ENCODE results near the gene SSX5.
A peak's percentile ranks its signal among the peaks of the same experiment; 100 is the strongest.
"Not testable (repeated sequence)": the region's sequence is repeated elsewhere in the genome, so short reads cannot be mapped to it uniquely, and the experiment has no call there.

SSX5 gene

GRCh38 chrX:48196745-48197201, at the start of gene SSX5:
Gene SSX5 (minus strand): TSS chrX:48196795. CDS start chrX:48195358, 1,437 bp downstream.
- Mint-ChIP-seq H3K27ac (no peak within 1 kb of the TSS), H3K4me1 (no peaks in the 10 kb centered on the region), H3K9me3 (no peaks in the 10 kb centered on the region), H3K27me3 (no peaks in the 10 kb centered on the region), H3K36me3 (no peaks in the 10 kb centered on the region), H3K4me3 (no peak within 1 kb of the TSS)
- DNase-seq (no peak), ATAC-seq (replicated peaks) (no peak)

- not testable (repeated sequence) for H3K27me3 Mint-ChIP-seq; H3K4me1 Mint-ChIP-seq; H3K9me3 Mint-ChIP-seq; ATAC-seq (replicated peaks); DNase-seq; H3K36me3 Mint-ChIP-seq; H3K27ac Mint-ChIP-seq; H3K4me3 Mint-ChIP-seq
Measured at GRCh38 chrX:48224196-48224595, 27.6 kb upstream of the SSX5 start.

GRCh38 chrX:48214341-48214740, 17.7 kb upstream of the SSX5 start:
- H3K4me1 Mint-ChIP-seq; H3K27ac Mint-ChIP-seq; H3K36me3 Mint-ChIP-seq; H3K9me3 Mint-ChIP-seq; DNase-seq; H3K4me3 Mint-ChIP-seq; H3K27me3 Mint-ChIP-seq; ATAC-seq (replicated peaks): not testable (repeated sequence)

- H3K4me3 Mint-ChIP-seq; DNase-seq; H3K27ac Mint-ChIP-seq; H3K4me1 Mint-ChIP-seq; ATAC-seq (replicated peaks); H3K36me3 Mint-ChIP-seq; H3K9me3 Mint-ChIP-seq; H3K27me3 Mint-ChIP-seq: not testable (repeated sequence)
Measured at GRCh38 chrX:48190024-48190423, 6.6 kb downstream of the SSX5 start.

GRCh38 chrX:48181882-48182281, 14.7 kb downstream of the SSX5 start:
- H3K4me3 Mint-ChIP-seq; H3K9me3 Mint-ChIP-seq; H3K4me1 Mint-ChIP-seq; H3K36me3 Mint-ChIP-seq; ATAC-seq (replicated peaks); DNase-seq; H3K27ac Mint-ChIP-seq: not testable (repeated sequence)
- H3K27me3 Mint-ChIP-seq: peaks cover 17 to 25% of the 10 kb centered on the region in 2 donors

- H3K36me3 Mint-ChIP-seq: no peaks in the 10 kb centered on the region
- DNase-seq (no peak), ATAC-seq (replicated peaks) (no peak)
- H3K9me3 Mint-ChIP-seq: no peaks in the 10 kb centered on the region
- H3K4me1 Mint-ChIP-seq: peaks cover 0 to 5% of the 10 kb centered on the region in 2 donors
- H3K27ac Mint-ChIP-seq: no peak overlapping the region
- H3K27me3 Mint-ChIP-seq: peaks cover 13 to 21% of the 10 kb centered on the region in 2 donors
- no peak overlapping the region for H3K4me3 Mint-ChIP-seq
Measured at GRCh38 chrX:48180811-48181210, 15.8 kb downstream of the SSX5 start.

- Mint-ChIP-seq H3K4me3 (no peak overlapping the region), H3K27me3 (peaks cover 10 to 12% of the 10 kb centered on the region in 2 donors)
- ATAC-seq (replicated peaks): no peak
Measured at GRCh38 chrX:48179691-48180090, 16.9 kb downstream of the SSX5 start.

GRCh38 chrX:48166322-48166721, 30.3 kb downstream of the SSX5 start:
- not testable (repeated sequence) for H3K36me3 Mint-ChIP-seq; DNase-seq; ATAC-seq (replicated peaks); H3K4me1 Mint-ChIP-seq; H3K4me3 Mint-ChIP-seq; H3K9me3 Mint-ChIP-seq; H3K27ac Mint-ChIP-seq
- peaks cover 14 to 21% of the 10 kb centered on the region in 2 donors for H3K27me3 Mint-ChIP-seq

More at GRCh38 chrX:48179691-48180090, 16.9 kb downstream of the SSX5 start:
- H3K4me1 Mint-ChIP-seq: peaks cover 0 to 5% of the 10 kb centered on the region in 2 donors
- no peaks in the 10 kb centered on the region for H3K9me3 Mint-ChIP-seq
- no peak for DNase-seq
- H3K27ac Mint-ChIP-seq: no peak overlapping the region
- H3K36me3 Mint-ChIP-seq: no peaks in the 10 kb centered on the region

- H3K4me3 Mint-ChIP-seq: no peak overlapping the region
- H3K27ac Mint-ChIP-seq: no peak overlapping the region
- no peak for ATAC-seq (replicated peaks)
- no peak for DNase-seq
- no peaks in the 10 kb centered on the region for H3K4me1 Mint-ChIP-seq
- H3K27me3 Mint-ChIP-seq: peaks cover 14 to 25% of the 10 kb centered on the region in 2 donors
- no peaks in the 10 kb centered on the region for H3K9me3 Mint-ChIP-seq
- no peaks in the 10 kb centered on the region for H3K36me3 Mint-ChIP-seq
Measured at GRCh38 chrX:48165241-48165640, 31.4 kb downstream of the SSX5 start.

GRCh38 chrX:48156014-48156413, 40.6 kb downstream of the SSX5 start:
- Mint-ChIP-seq H3K9me3 (no peaks in the 10 kb centered on the region), H3K27me3 (peaks cover 0 to 19% of the 10 kb centered on the region in 2 donors), H3K36me3 (no peaks in the 10 kb centered on the region), H3K4me1 (no peaks in the 10 kb centered on the region), H3K4me3 (no peak overlapping the region), H3K27ac (no peak overlapping the region)
- DNase-seq (no peak), ATAC-seq (replicated peaks) (no peak)

- ATAC-seq (replicated peaks) (no peak), DNase-seq (no peak)
- Mint-ChIP-seq H3K4me3 (no peak overlapping the region), H3K36me3 (no peaks in the 10 kb centered on the region), H3K27ac (no peak overlapping the region), H3K4me1 (no peaks in the 10 kb centered on the region), H3K27me3 (peaks cover 0 to 17% of the 10 kb centered on the region in 2 donors), H3K9me3 (no peaks in the 10 kb centered on the region)
Measured at GRCh38 chrX:48154796-48155195, 41.8 kb downstream of the SSX5 start.

GRCh38 chrX:48153769-48154168, 42.8 kb downstream of the SSX5 start:
- H3K27me3 Mint-ChIP-seq: peaks cover 0 to 17% of the 10 kb centered on the region in 2 donors
- H3K4me1 Mint-ChIP-seq: no peaks in the 10 kb centered on the region
- no peak overlapping the region for H3K4me3 Mint-ChIP-seq

GRCh38 chrX:48142697-48143096, 53.9 kb downstream of the SSX5 start:
- H3K36me3 Mint-ChIP-seq, DNase-seq, H3K4me3 Mint-ChIP-seq, H3K27ac Mint-ChIP-seq, H3K4me1 Mint-ChIP-seq, H3K9me3 Mint-ChIP-seq: not testable (repeated sequence)
- ATAC-seq (replicated peaks): peak; percentile 31 to 44
- H3K27me3 Mint-ChIP-seq: peaks cover 0 to 15% of the 10 kb centered on the region in 2 donors

More at GRCh38 chrX:48153769-48154168, 42.8 kb downstream of the SSX5 start:
- Mint-ChIP-seq H3K36me3 (no peaks in the 10 kb centered on the region), H3K9me3 (no peaks in the 10 kb centered on the region), H3K27ac (no peak overlapping the region)
- DNase-seq (no peak), ATAC-seq (replicated peaks) (no peak)

GRCh38 chrX:48141810-48142508, 54.6 kb downstream of the SSX5 start:
- peaks cover 0 to 15% of the 10 kb centered on the region in 2 donors for H3K27me3 Mint-ChIP-seq
- H3K27ac Mint-ChIP-seq, H3K4me3 Mint-ChIP-seq, H3K36me3 Mint-ChIP-seq, H3K9me3 Mint-ChIP-seq, H3K4me1 Mint-ChIP-seq, DNase-seq: not testable (repeated sequence)
- ATAC-seq (replicated peaks): peak; percentile 50 to 53

GRCh38 chrX:48139076-48139475, 57.5 kb downstream of the SSX5 start:
- not testable (repeated sequence) for H3K36me3 Mint-ChIP-seq; ATAC-seq (replicated peaks); H3K27me3 Mint-ChIP-seq; H3K4me3 Mint-ChIP-seq; H3K27ac Mint-ChIP-seq; H3K4me1 Mint-ChIP-seq; DNase-seq; H3K9me3 Mint-ChIP-seq
